WERI-Rb-1 (cell line): ENCODE measurements around the gene PTPRT.

Source experiments
- DNase-seq: peaks from one replicate; pipeline ENCODE4 v3.0.0-alpha.2; 2020
- H3K27ac ChIP-seq: fragments of 250-450 bp; sonication (Bioruptor Pico); 2 replicates; pipeline ENCODE4 v1.5.1; 2020; ENCODE audit warnings: mild to moderate bottlenecking, moderate library complexity
- H3K27me3 ChIP-seq: fragments of 250-450 bp; sonication (Bioruptor Pico); 2 replicates; pipeline ENCODE4 v1.5.1; 2021; ENCODE audit warnings: mild to moderate bottlenecking, low read depth, moderate library complexity; ENCODE audit not compliant: insufficient read depth, severe bottlenecking
- H3K36me3 ChIP-seq: fragments of 250-450 bp; sonication (Bioruptor Pico); 2 replicates; pipeline ENCODE4 v1.5.1; 2020; ENCODE audit warnings: mild to moderate bottlenecking, moderate library complexity
- H3K4me3 ChIP-seq: 2 replicates; pipeline ENCODE4 v1.5.1; 2011; ENCODE audit warnings: low read depth, mild to moderate bottlenecking, control low read depth, low read length
- H3K9me3 ChIP-seq: fragments of 250-450 bp; sonication (Bioruptor Pico); 2 replicates; pipeline ENCODE4 v1.5.1; 2021; ENCODE audit warnings: mild to moderate bottlenecking, moderate library complexity; ENCODE audit not compliant: severe bottlenecking
- CTCF ChIP-seq: IDR thresholded peaks from 2 replicates; pipeline ENCODE4 v1.5.1; 2011; ENCODE audit warnings: low read depth, mild to moderate bottlenecking, control low read depth, inconsistent platforms, low read length

PTPRT gene

DNA sequence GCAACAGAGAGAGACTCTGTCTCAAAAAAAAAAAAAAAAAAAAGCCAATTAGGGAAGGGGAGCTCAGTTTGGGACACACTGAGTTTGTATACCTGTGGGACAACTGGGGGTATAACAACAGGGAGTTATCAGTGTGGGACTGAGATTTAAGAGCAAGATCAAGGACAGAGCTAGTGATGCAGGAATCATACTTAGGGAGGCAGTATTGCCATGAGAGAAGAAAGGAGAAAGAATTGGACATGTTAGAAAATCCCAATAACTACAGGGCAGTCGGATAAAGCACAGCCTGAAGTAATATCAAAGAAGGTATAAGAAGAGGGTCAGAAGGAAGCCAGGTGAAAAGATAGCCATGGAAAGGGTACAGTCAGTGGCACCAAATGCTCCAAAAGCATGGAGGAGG lies 121.2 kb downstream of the PTPRT start:
- H3K36me3 ChIP-seq, result no peaks in the 10 kb centered on the region
- H3K27ac ChIP-seq, result no peak overlapping the region
- no peak overlapping the region for H3K4me3 ChIP-seq
- no peak for TF ChIP-seq CTCF
- no peaks in the 10 kb centered on the region for H3K9me3 ChIP-seq
- no peak for DNase-seq
- H3K27me3 ChIP-seq, result no peaks in the 10 kb centered on the region

- Histone ChIP-seq H3K9me3 (no peaks in the 10 kb centered on the region), H3K27ac (no peak overlapping the region), H3K36me3 (no peaks in the 10 kb centered on the region), H3K27me3 (no peaks in the 10 kb centered on the region), H3K4me3 (no peak overlapping the region)
- TF ChIP-seq CTCF, result no peak
- no peak for DNase-seq
These were observed 123.6 kb downstream of the PTPRT start for GRCh38 chr20:43066125-43066524.

GRCh38 chr20:43065299-43065698 lies 124.4 kb downstream of the PTPRT start:
- Histone ChIP-seq H3K4me3 (no peak overlapping the region), H3K27me3 (no peaks in the 10 kb centered on the region), H3K9me3 (peaks cover 2% of the 10 kb centered on the region), H3K27ac (no peak overlapping the region), H3K36me3 (no peaks in the 10 kb centered on the region)
- no peak for TF ChIP-seq CTCF
- no peak for DNase-seq

DNA sequence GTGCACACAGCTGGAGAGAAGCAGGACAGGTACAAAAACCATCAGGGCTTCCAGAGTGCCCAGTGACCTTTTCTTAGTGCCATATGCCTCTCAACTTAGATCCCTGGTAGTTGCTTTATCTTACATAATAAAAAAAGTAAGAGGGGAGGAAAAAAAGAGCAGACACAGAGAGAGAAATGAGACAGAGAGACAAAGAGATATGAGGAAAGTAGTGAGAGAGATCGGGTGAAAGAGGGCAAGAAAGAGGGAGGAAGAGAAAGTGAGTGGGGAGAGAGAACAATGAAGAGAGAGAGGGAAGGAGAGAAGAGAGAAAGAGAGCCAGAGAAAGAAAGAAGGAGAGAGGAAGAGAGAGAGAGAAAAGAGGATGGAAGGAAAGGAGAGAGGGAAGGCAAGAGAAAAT lies 131.6 kb downstream of the PTPRT start:
- no peak for TF ChIP-seq CTCF
- Histone ChIP-seq H3K27me3 (no peaks in the 10 kb centered on the region), H3K27ac (no peak overlapping the region), H3K4me3 (no peak overlapping the region), H3K9me3 (peaks cover 2% of the 10 kb centered on the region), H3K36me3 (no peaks in the 10 kb centered on the region)
- DNase-seq, result no peak

- peaks cover 2% of the 10 kb centered on the region for H3K9me3 ChIP-seq
- no peak overlapping the region for H3K4me3 ChIP-seq
- TF ChIP-seq CTCF, result no peak
- H3K27me3 ChIP-seq, result no peaks in the 10 kb centered on the region
- H3K27ac ChIP-seq, result no peak overlapping the region
- no peaks in the 10 kb centered on the region for H3K36me3 ChIP-seq
- no peak for DNase-seq
These were observed 132.4 kb downstream of the PTPRT start for GRCh38 chr20:43057317-43057716.

DNA sequence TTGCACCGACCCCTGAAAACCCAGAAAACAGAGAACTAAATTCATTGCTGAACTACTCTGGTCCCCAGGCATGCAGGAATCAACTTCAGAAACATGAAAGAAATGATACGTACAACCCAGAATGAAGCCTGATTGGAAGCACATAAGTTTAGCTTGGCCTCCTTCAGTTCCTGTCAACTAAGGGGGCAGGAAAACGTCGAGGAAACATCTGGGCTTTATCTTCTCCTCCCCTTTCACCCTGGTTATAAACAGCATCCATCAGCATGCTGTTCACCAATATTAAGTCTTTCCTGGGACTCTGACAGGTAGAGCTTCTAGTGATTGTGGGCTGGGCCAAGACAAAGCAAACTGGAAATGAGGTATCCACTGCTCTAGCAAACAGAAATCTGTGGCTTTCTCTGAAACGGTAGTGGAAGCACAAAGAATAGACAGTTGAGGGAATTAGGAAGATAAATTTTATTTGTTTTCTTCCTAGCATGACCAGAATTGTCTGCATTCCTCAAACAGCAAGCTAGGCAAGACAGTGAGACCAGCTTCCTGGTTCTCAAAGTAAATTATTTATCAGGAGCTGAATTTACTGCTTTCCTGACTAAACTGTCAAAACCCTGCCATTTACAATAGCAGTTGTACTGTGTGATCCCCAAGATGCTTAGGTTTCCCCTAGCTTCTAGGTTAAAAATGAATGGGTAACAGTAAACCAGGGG lies 134.4 kb downstream of the PTPRT start:
- no peak for DNase-seq
- Histone ChIP-seq H3K4me3 (no peak overlapping the region), H3K27ac (no peak overlapping the region), H3K36me3 (no peaks in the 10 kb centered on the region), H3K9me3 (no peaks in the 10 kb centered on the region), H3K27me3 (no peaks in the 10 kb centered on the region)
- TF ChIP-seq CTCF, result no peak
